SK-N-SH (cell line): ENCODE data around the gene GRIK3.

ENCODE experiments used
- CTCF ChIP-seq: fragments of 200-600 bp; sonication (generic); IDR thresholded peaks from 2 replicates; pipeline ENCODE4 v1.6.1; 2017; ENCODE audit warnings: antibody characterized with exemption, mild to moderate bottlenecking, moderate library complexity
- FOSL2 ChIP-seq: IDR thresholded peaks from 2 replicates; pipeline ENCODE4 v1.4.0; 2012; ENCODE audit warnings: low read depth, mild to moderate bottlenecking, moderate library complexity, borderline replicate concordance
- JUND ChIP-seq: IDR thresholded peaks from 2 replicates; pipeline ENCODE4 v1.4.0; 2012
- USF2 ChIP-seq: fragments of 150-350 bp; IDR thresholded peaks from 2 replicates; pipeline ENCODE4 v1.6.1; 2017; ENCODE audit warnings: antibody characterized with exemption, low read length, low read depth, borderline replicate concordance

GRCh38 chr1:37038227-37039093 is 4.1 kb upstream of the GRIK3 start:
- no peak for TF ChIP-seq FOSL2
- TF ChIP-seq CTCF, result no peak
- no peak for TF ChIP-seq USF2
- no peak for TF ChIP-seq JUND
